GM12878 (cell line): Measurements from ENCODE around the gene SPAG16. TPM values are rescaled to one million over a fixed set of nuclear protein-coding genes. Genes with fewer than 3 reads are reported as not detected.

Experiments used
- ATF2 ChIP-seq: IDR thresholded peaks from 2 replicates; pipeline ENCODE4 v1.6.1; 2012; ENCODE audit warnings: low read length, inconsistent platforms
- BACH1 ChIP-seq: fragments of 450-650 bp; IDR thresholded peaks from 2 replicates; pipeline ENCODE4 v1.6.1; 2017; ENCODE audit warnings: mild to moderate bottlenecking, borderline replicate concordance
- BCLAF1 ChIP-seq: fragments of 450-650 bp; IDR thresholded peaks from 2 replicates; pipeline ENCODE4 v1.6.1; 2017; ENCODE audit warnings: antibody characterized with exemption, mild to moderate bottlenecking, moderate library complexity
- ETV6 ChIP-seq, 2 experiments: fragments of 450-650 bp in 1 of 2; IDR thresholded peaks in 1 of 2; conservative IDR thresholded peaks in 1 of 2; 2 replicates each; pipeline ENCODE4 v1.6.1; 2014; ENCODE audit warnings: antibody characterized with exemption in 1 of 2, borderline replicate concordance in 1 of 2, low read depth in 1 of 2, mild to moderate bottlenecking in 1 of 2, moderate library complexity in 1 of 2
- GABPA ChIP-seq: IDR thresholded peaks from 2 replicates; pipeline ENCODE4 v1.6.1; 2014; ENCODE audit warnings: antibody characterized with exemption, low read depth, mild to moderate bottlenecking, inconsistent platforms
- IRF3 ChIP-seq: fragments of 450-650 bp; IDR thresholded peaks from 2 replicates; pipeline ENCODE4 v1.6.1; 2014; ENCODE audit warnings: mild to moderate bottlenecking
- JUNB ChIP-seq: IDR thresholded peaks from 2 replicates; pipeline ENCODE4 v1.6.1; 2016; ENCODE audit warnings: antibody characterized with exemption, mild to moderate bottlenecking
- MAX ChIP-seq: IDR thresholded peaks from 2 replicates; pipeline ENCODE4 v1.6.1; 2012; ENCODE audit warnings: low read depth, low read length, improper control_type of control experiment
- NFIC ChIP-seq: IDR thresholded peaks from 2 replicates; pipeline ENCODE4 v1.6.1; 2012; ENCODE audit warnings: low read depth, mild to moderate bottlenecking, inconsistent platforms, low read length, moderate library complexity
- NFXL1 ChIP-seq: fragments of 450-650 bp; IDR thresholded peaks from 2 replicates; pipeline ENCODE4 v1.6.1; 2017; ENCODE audit warnings: antibody characterized with exemption, mild to moderate bottlenecking, borderline replicate concordance
- NR2C1 ChIP-seq: fragments of 450-650 bp; IDR thresholded peaks from 2 replicates; pipeline ENCODE4 v1.6.1; 2017; ENCODE audit warnings: antibody characterized with exemption, mild to moderate bottlenecking, moderate library complexity
- NR2F1 ChIP-seq: fragments of 450-650 bp; conservative IDR thresholded peaks from 2 replicates; pipeline ENCODE4 v1.6.1; 2017; ENCODE audit warnings: mild to moderate bottlenecking
- PAX5 ChIP-seq: IDR thresholded peaks from 2 replicates; pipeline ENCODE4 v1.6.1; 2011; ENCODE audit warnings: low read depth, low read length, borderline replicate concordance
- RFX5 ChIP-seq: IDR thresholded peaks from 2 replicates; pipeline ENCODE4 v1.6.1; 2011; ENCODE audit warnings: low read depth, low read length, improper control_type of control experiment
- SIX5 ChIP-seq: IDR thresholded peaks from 2 replicates; pipeline ENCODE4 v1.6.1; 2011; ENCODE audit warnings: mild to moderate bottlenecking, low read depth, low read length, moderate library complexity; ENCODE audit not compliant: severe bottlenecking
- SREBF2 ChIP-seq: IDR thresholded peaks from 2 replicates; pipeline ENCODE4 v1.6.1; 2012; ENCODE audit warnings: mild to moderate bottlenecking, low read length
- ZBED1 ChIP-seq: IDR thresholded peaks from 2 replicates; pipeline ENCODE4 v1.6.1; 2016; ENCODE audit warnings: borderline replicate concordance
- ZNF217 ChIP-seq: fragments of 450-650 bp; IDR thresholded peaks from 2 replicates; pipeline ENCODE4 v1.6.1; 2017; ENCODE audit warnings: antibody characterized with exemption, mild to moderate bottlenecking
- ZNF687 ChIP-seq: fragments of 450-650 bp; IDR thresholded peaks from 2 replicates; pipeline ENCODE4 v1.6.1; 2017; ENCODE audit warnings: mild to moderate bottlenecking, moderate library complexity
- polyA plus RNA-seq, 11 experiments: library from polyadenylated mRNA; depleted of rRNA in 4 of 11; unstranded in 6 of 11; stranded (reverse) in 5 of 11; fragments of >200 nt; fragmentation: Nextera tagmentation in 4 of 11; fragmentation: Illumina TruSeq in 1 of 11; extraction: Ambion mirVana in 4 of 11; extraction: Trizol in 1 of 11; gene quantifications; 1 replicate in 1 of 11; 2 replicates in 10 of 11; pipeline versions ENCODE4 v1.2.1 to v1.2.3, GENCODE V29; 2011 to 2016; ENCODE audit warnings: inconsistent platforms in 2 of 11, missing spikeins in 2 of 11, low read depth in 1 of 11
- total RNA-seq, 4 experiments: library from RNA; depleted of rRNA in 3 of 4; stranded (reverse); fragments of >200 nt in 3 of 4; fragmentation: Illumina TruSeq in 1 of 4; extraction: Trizol in 1 of 4; gene quantifications; 2 replicates each; pipeline versions ENCODE4 v1.2.1 to v1.2.3, GENCODE V29; 2013 to 2021

SPAG16 gene
- total and polyA plus RNA-seq, 10 of the 15 experiments (the other 5 are each of a cell fraction or from before 2014, with no cell fraction given) = 6.0 to 25.0 (median 15.2) TPM

- TF ChIP-seq BCLAF1 (no peak), ETV6 (conservative IDR thresholded peaks at IDR 0.05 in 1 of 2, IDR thresholded peaks at IDR 0.05 in 1 of 2; ENCODE audit: borderline replicate concordance in 1 of 2, low read depth in 1 of 2) (no peak), PAX5 (0 out of 2 replicates have a peak, but pooled peaks have one; percentile 57), NFXL1 (no peak), NFIC (no peak), BACH1 (0 out of 2 replicates have a peak, but pooled peaks have one; percentile 12), ATF2 (no peak), ZNF217 (no peak), JUNB (no peak), MAX (no peak), RFX5 (peak; percentile 73), SREBF2 (no peak), SIX5 (peak; percentile 46), ZBED1 (no peak), GABPA (no peak), NR2F1 (no peak), ZNF687 (0 out of 2 replicates have a peak, but pooled peaks have one; percentile 35), IRF3 (no peak), NR2C1 (0 out of 2 replicates have a peak, but pooled peaks have one; percentile 18)
Observed at GRCh38 chr2:213284105-213285090, at the start of gene SPAG16 (continued).
